ENCODE results near the gene ZNF710. TPM values are rescaled to one million over a fixed set of nuclear protein-coding genes. Genes with fewer than 3 reads are reported as not detected.

Gene ZNF710
- polyA plus RNA-seq, 4 donors = 20.3 to 24.9 (median 23.0) TPM

- DNase-seq (ENCODE audit: low read depth in 4 of 4, low spot score in 3 of 4) = no peak
Observed at GRCh38 chr15:89985111-89985510, 16.0 kb upstream of the ZNF710 start.

DNA sequence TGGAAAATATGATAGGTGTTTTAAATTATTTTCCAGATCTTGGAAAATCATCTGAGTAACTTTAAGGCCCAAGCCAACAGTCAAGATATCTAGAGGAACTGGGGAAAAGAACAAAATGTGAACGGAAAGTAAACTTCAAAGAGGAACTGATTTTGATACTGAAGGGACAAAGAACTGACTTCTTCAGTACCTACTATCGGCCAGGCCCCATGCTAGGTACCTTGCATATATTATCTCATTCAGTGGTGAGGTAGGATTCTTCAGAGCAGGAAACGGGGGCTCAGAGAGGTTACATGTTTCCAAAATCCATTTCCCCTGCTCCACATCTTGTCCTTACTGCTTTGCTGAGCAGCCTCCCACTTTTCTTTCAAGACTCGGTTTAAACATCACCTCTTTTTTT lies 9.8 kb upstream of the ZNF710 start:
- DNase-seq (ENCODE audit: low read depth in 4 of 4, low spot score in 3 of 4) = no peak

- DNase-seq (ENCODE audit: low read depth in 4 of 4, low spot score in 3 of 4) = no peak
Observed at GRCh38 chr15:89993349-89993748, 7.8 kb upstream of the ZNF710 start.

GRCh38 chr15:89997079-89997478 lies 4.0 kb upstream of the ZNF710 start:
- DNase-seq (ENCODE audit: low read depth in 4 of 4, low spot score in 3 of 4) = no peak

GRCh38 chr15:89998141-89998661 lies 2.9 kb upstream of the ZNF710 start:
- no peak for DNase-seq (ENCODE audit: low read depth in 4 of 4, low spot score in 3 of 4)

DNA sequence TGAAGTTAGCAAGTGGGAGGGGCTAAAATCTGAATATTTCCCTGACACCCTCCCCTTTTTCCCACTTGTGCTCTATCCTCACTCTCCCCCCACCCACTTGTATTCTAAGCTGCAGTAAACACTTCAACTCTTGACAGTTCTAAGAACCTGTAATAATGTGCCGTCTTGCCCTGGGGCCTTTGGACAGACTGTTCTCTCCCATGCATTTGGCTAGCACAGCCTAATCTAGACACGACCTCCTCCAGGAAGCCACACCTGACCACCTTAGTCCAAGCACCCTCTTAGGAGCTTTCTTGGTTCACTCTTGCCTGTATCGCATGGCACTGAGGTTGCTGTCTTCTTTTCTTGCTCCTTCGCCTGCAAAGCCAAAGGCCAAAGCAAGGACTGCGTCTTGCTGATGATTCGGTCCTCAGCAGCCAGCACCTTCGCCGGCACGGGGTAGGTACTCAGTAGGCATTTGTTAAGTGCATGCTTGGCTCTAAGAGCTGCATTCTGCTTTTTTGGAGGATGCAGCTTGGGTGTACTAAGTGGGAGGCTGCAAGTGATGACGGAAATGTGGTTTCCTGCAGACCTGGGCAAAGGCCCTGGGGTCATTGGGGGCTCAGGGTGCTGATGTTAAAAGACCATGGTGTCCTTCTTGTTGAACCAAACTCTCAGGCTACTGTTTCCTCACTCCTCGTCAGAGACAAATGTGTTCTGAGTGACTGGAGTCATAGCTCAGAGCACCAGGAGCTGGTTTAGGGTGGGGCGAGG lies 2.0 kb upstream of the ZNF710 start:
- DNase-seq (ENCODE audit: low read depth in 4 of 4, low spot score in 3 of 4) = no peak

DNA sequence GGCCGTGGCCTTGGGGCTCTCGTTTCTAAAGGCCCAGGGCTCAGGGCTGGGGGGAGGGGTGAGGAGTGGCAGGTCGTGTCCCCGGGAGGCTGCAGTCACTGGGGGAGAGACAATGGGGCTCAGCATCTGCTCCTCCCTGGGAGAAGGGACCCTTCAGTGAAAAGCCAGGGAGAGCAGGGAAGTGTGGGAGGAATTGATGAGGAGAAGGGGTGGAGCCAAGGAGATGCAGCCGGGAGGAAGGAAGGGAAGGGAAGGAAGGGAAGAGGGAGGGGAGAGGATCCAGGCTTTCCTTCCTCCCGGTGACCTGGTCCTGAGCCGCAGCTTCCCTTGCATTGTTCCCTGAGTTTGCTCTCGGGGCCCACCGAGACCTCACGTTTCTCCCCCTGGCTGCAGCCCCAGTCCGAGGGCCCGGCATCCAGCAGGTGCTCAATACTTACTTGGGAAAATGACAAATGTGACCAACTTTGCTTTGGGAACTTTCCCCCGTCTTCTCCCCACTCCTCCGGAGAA lies 1.4 kb upstream of the ZNF710 start:
- DNase-seq (ENCODE audit: low read depth in 4 of 4, low spot score in 3 of 4) = peak in 1 of 4 donors; percentile 26

GRCh38 chr15:90000186-90001001 lies 730 bp upstream of the ZNF710 start:
- DNase-seq (ENCODE audit: low read depth in 4 of 4, low spot score in 3 of 4) = peak in 1 of 4 donors; percentile 16

- peak in 1 of 4 donors; percentile 16 for DNase-seq (ENCODE audit: low read depth in 4 of 4, low spot score in 3 of 4)
Observed at GRCh38 chr15:90001683-90002427, 731 bp downstream of the ZNF710 start.

GRCh38 chr15:90002428-90002844 lies 1.3 kb downstream of the ZNF710 start:
- DNase-seq (ENCODE audit: low read depth in 4 of 4, low spot score in 3 of 4) = peak in 1 of 4 donors; percentile 35

DNA sequence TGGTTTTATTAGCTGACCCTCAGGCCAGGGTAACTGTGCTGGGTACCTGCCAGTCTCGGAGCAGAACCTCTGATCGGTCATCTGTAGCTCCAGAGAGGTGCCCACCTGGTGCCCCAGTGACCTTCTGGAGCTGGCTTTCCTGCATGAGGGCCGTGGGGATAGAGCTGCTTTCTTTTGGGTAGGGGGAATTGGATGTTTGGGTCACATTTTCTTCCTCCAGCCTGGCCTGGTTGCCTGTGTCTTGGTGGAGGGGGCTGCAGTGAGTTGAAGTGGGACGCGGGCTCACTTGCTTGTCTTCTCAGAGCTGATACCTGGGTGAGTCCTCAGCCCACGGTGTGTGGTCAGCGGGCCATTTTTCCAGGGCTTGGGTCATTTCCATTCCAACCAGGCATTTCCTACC lies 2.6 kb downstream of the ZNF710 start:
- DNase-seq (ENCODE audit: low read depth in 4 of 4, low spot score in 3 of 4) = no peak

DNA sequence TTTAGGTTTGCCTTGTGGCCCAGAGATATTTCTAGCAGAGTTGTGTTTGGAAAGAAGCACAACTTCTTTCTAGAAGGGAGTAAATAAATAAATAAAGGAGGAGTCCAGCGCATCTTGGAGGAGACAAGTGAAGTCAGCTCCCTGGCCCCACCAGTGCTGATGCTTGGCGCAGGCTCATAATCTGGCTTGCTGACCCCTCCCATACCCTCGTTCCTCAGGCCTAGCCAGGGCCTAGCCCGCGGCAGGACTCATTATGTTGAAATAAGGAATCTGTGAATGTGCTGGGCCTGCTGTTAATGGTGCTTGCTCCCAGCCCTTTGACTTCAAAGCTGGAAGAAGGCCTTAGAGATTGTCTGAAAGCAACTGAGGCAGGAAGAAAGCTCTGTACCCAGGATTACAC lies 3.1 kb downstream of the ZNF710 start:
- no peak for DNase-seq (ENCODE audit: low read depth in 4 of 4, low spot score in 3 of 4)

DNA sequence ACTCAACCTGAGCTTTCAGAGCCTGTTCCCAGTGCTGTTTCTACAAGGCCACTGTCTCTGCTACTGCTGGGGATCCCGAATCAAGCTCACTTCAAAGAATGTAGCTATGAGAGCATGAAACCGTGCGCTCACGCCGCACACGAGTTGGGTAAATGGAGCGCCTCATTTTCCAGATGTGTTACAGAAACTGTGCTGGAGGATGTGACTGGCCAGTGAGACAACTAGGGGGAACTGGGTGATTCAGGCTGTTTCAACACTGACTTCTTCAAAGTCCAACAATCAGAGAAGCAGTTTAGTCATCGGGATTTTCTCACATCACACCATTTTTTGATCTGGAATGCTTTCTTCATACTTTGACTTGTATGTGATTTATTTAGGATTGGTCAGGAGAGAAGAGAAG lies 3.5 kb downstream of the ZNF710 start:
- DNase-seq (ENCODE audit: low read depth in 4 of 4, low spot score in 3 of 4) = no peak

DNA sequence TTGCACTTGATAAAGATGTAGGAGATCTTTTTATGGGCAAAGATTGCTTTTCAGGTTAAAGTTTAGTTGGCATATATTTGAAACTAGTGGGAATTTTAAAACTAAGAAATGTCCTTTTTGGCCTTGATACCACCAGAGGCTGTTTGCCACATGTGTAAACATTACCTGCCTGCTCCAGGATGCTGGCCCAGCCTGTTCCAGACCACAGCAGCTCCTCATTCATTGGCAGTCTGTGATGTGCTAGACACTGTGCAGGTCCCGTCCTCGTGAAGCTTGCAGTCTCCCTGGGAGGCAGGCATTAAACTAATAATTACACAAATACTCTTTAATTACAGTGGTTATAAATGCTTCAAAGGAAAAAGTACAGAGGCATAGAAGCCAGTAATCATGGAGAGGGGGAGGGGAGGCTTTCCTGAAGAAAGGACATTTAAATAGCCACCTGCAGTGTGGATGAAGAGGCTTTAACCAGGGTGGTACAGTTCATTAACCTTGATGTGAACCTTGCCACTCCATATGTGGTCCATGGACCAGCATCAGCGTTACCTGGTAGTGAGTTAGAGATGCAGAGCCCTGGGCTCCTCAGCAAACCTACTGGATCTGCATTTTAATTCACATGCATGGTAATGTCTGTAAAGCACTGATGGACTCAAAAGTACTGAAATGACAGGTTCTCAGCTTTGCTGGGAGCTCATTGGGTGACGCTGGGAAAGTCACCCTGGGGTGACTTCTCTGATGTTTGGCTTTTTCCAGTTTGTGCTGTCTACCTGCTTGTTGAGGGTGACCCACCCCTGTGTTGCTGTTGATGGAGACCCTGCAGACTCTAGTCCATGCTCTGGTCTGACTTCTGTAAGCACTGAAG lies 5.3 kb downstream of the ZNF710 start:
- DNase-seq (ENCODE audit: low read depth in 4 of 4, low spot score in 3 of 4) = no peak

DNA sequence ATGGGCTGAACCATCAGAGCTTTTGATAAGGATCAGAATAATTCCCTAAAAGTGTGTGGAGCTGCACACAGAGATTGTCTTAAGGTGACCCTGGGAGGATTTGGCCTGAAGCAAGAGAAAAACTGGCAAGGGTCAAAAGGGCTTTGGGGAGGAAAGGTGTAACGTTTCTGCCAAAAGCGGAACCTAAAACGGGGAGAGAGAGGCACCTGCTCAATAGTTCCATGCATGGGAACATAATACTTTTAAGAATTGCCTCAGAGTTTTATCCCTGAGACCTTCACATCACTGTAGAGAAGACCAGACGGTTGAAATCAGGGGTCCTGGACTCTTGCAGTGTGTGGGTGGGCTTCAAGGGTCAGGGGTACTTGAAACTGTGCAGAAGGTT lies 5.9 kb downstream of the ZNF710 start:
- no peak for DNase-seq (ENCODE audit: low read depth in 4 of 4, low spot score in 3 of 4)

- DNase-seq (ENCODE audit: low read depth in 4 of 4, low spot score in 3 of 4) = no peak
Observed at GRCh38 chr15:90008607-90009006, 7.5 kb downstream of the ZNF710 start.

- no peak for DNase-seq (ENCODE audit: low read depth in 4 of 4, low spot score in 3 of 4)
Observed at GRCh38 chr15:90009301-90010022, 8.3 kb downstream of the ZNF710 start.

- no peak for DNase-seq (ENCODE audit: low read depth in 4 of 4, low spot score in 3 of 4)
Observed at GRCh38 chr15:90011705-90012104, 10.6 kb downstream of the ZNF710 start.

DNA sequence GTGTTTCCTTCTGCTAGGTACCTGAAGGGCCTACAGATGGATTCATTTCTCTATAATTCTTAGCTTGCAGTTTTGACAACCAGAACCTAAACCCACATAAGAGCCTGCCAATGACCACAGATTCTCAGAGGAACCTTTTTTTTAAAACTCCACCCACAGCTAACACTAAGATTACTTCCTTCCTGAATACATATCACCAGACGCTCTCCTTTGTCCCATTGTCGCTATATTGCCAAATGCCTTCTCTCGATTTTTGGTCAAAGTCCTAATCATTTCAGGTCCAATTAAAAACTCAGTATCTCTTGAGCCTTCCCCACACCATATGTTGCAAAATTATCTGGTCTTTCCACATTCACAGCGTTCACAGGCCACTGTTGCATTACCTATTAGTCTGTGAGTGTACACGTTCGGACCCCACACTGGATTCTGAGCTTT lies 12.4 kb downstream of the ZNF710 start:
- DNase-seq (ENCODE audit: low read depth in 4 of 4, low spot score in 3 of 4) = no peak
